HUDEP-2 (cell line): Measurements from ENCODE around the gene GSTT4.
"Not testable (repeated sequence)": the region's sequence is repeated elsewhere in the genome, so short reads cannot be mapped to it uniquely, and the experiment has no call there.

Source experiments
- DNase-seq, 76 experiments: peaks; one replicate each; lab custom pipeline; 2025; ENCODE audit not compliant: unreplicated experiment in 76 of 76; lab: John Stamatoyannopoulos, UW

Gene GSTT4

GRCh38 chr22:24026056-24026455 lies 20.8 kb upstream of the GSTT4 start:
- no peak for DNase-seq

DNA sequence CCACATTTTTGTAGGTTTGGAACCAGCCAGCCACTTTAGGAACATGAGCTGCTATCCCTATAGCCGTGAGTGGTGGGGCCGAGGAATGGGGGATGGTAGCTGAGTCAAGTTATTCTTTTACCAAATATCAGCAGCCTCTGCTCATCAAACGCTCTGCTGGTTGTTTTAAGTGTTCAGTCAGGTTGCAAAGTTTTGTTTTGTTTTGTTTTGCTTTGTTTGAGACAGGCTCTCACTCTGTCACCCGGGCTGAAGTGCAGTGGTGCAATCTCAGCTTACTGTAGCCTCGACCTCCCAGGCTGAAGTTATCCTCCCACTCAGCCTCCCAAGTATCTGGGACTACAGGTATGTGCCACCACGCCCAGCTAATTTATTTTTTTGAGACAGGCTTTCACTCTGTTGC lies 20.2 kb upstream of the GSTT4 start:
- no peak for DNase-seq

- no peak for DNase-seq
Measured at GRCh38 chr22:24024354-24024753, 19.1 kb upstream of the GSTT4 start.

- no peak for DNase-seq
Measured at GRCh38 chr22:24023204-24023789, 18.0 kb upstream of the GSTT4 start.

- DNase-seq: no peak
Measured at GRCh38 chr22:24021304-24021703, 16.1 kb upstream of the GSTT4 start.

- no peak for DNase-seq
Measured at GRCh38 chr22:24016156-24016555, 10.9 kb upstream of the GSTT4 start.

DNA sequence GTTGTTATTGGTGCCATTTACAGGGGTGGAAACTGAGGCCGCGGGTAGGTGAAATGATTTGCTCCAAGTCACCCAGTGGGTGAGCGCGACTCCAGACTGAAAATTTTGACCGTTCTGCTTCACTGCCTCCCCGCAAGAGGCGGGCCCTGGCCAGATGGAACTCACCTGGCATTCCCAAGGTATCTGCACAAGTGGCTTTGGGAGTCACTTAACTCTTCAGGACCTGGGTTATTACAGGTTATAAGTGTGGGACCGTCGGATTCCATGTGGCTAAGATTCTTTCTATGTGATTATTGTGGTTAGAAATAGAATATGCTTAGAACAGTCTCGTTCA lies 6.4 kb upstream of the GSTT4 start:
- DNase-seq: peak in 1 of 76 experiments; percentile 14

DNA sequence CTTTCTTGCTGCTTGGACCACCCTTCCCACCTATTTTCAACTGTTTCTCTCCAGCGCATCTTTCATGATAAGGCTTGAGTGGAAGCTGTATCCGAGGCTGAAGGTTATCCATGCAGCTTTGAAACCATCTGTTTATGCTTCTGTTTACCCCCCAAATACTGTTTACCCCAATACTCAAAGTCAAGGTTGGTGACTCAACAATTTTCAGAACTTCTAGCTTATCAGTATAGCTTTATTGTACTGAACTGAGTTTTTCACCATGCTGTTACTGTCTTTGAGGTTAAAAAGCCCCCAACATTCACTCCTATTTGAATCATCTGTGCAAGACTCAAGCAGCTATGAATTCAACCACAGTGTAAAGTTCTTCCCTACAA lies 4.8 kb upstream of the GSTT4 start:
- DNase-seq: no peak

DNA sequence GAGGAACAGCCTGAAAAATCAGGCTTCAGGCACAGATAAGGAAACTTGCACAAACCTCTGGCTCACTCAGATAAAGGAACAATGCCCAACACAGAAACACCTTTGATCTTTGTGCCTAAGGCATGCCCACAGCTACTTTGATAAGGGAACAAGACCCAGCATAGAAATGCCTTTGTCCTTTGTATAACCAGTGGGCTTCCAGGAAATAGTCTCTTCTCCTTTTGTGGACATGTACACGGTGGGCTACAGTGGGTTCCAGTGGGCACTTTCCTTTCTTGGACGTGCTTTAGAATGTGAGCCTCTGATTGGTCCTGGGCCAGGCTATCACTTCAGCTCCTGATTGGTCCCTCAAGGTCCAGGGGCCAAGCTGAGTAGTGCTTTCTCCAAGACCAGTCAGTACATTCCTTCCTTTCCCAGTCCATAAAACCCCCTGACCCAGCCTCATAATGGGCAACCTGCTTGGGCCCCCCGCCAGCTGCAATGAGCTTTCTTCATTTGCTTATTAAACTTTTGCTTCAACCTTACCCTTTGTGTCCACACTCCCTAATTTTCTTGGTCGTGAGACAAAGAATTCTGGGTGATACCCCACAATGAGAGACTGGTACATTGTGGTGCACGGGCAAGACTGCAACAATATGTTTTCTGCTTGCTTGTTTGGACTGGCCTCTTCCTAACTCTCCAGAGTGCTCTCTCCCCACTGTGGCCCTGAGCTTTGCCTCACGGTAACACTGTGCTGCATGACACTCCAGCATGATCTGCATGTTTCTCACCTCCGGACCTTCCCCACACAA lies 4.2 kb upstream of the GSTT4 start:
- peak in 26 of 76 experiments; percentile 9 to 76 (median 30) for DNase-seq

- no peak for DNase-seq
Measured at GRCh38 chr22:24008381-24009226, 3.4 kb upstream of the GSTT4 start.

DNA sequence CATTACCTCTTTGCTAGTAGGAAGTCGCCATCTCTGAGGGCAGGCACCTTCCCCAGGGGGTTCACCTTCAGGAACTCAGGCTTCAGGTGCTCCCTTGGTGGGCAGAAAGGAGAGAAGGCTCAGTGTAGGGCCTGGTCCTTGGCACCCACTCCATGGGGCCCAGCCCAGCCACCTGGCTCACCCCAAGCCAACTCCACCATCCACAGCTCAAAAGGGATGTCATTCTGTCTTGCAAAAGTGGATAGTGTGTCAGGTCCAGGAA lies 2.7 kb upstream of the GSTT4 start:
- no peak for DNase-seq

DNA sequence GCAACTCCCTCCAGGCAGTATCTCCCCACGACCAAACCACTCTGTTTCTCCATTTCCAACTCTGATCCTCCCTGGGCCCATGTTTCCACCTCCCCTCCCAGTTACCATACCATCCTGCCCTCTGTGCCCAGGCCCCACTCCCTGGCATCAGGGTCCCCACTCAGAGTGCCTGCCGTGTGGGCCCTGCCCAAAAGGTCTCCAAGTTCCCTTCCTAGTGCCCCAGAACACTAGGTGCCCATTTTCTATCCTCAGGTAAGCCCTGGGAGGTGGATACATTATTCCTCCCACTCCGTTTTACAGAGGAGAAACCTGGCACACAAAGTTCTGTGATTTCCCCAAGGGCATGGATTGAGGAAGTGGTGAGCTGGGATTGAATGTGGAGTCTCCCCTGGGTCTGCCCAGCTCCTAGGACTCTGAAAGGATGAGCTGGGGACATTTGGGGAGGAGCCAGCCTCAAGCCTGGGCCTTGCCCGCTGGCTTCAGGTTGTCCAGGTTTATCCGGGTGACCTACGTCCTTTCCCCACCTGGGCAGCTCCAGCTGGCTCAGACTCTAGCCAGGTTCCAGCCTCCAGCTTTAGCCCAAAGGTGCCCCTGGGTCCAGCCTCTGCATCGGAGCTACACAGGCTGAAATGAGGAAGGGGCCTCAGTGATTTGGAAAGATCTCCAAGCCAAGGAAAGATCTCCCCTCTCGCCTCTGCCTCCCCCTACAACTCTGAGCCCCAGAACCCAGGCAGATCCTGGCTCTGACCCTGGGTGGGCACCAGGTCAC lies 2.2 kb upstream of the GSTT4 start:
- no peak for DNase-seq

DNA sequence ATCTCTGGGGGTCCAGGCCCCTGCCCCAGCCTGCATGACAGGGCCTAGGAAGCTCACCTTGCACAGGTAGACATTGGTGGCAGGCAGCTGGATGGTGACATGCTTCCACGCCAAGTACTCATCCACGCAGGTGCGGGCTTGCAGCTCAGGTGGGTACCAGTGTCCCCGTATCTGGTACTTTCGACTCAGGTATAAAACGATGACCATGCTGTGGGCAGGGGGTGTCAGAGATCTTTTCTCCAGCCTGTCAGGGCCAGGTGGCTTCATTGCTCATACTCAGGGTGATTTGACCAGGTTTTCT lies 1.6 kb upstream of the GSTT4 start:
- DNase-seq: no peak

DNA sequence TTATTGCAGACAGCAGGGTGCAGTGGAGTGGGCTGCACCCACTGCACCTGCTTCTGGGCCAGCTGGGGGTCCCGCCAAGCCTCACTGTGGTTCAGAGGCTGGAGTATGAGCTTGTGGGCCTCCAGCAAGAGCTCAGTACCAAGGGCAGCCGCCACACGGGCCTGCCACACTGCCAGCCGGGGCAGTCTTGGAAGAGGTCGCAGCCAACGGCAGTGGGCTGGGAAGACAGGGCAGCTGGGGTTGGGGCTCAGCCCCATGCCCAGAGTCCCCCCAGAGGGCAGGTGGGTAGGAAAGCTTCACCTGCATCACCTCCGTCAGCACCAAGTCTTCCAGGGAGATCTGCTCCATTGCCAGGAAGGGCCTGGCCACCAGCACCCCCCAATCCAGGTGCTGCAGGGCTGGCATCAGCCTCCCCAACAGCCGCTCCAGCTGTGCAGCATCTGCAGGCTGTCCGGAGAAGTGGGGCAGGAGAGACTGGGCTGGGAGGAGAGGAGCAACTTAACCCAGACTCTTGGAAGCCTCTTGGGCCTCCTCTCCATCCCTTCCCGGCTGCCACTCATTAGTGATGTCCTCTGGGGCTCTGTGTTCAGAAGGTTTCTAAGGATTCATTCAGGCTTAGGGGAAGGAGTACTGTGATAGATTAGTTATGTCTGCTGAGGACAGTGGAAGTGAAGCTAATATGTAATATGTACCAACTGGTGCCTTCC lies 1.1 kb upstream of the GSTT4 start:
- DNase-seq: no peak

- DNase-seq: no peak
Measured at GRCh38 chr22:24003887-24004286, 1.4 kb downstream of the GSTT4 start.

DNA sequence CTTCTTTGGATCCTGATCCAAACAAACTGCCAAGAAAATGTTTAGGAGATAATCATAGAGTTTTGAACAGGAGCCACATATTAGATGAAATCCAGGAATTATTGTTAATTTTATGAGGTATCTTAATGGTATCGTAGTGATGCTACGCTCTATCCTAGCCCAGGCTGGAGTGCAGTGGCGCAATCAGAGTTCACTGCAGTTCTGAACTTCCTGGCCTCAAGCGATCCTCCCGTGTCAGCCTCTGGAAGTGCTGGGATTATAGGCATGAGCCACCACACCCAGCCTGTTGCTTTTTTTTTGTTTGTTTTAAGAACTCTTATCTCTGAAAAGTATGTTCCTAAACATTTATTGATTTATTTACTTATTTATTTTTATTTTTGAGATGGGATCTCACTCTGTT lies 2.4 kb downstream of the GSTT4 start:
- DNase-seq: no peak

- no peak for DNase-seq
Measured at GRCh38 chr22:24002272-24002671, 3.0 kb downstream of the GSTT4 start.

- no peak for DNase-seq
Measured at GRCh38 chr22:24001314-24001713, 3.9 kb downstream of the GSTT4 start.

- not testable (repeated sequence) for DNase-seq
Measured at GRCh38 chr22:23999779-24000178, 5.5 kb downstream of the GSTT4 start.

DNA sequence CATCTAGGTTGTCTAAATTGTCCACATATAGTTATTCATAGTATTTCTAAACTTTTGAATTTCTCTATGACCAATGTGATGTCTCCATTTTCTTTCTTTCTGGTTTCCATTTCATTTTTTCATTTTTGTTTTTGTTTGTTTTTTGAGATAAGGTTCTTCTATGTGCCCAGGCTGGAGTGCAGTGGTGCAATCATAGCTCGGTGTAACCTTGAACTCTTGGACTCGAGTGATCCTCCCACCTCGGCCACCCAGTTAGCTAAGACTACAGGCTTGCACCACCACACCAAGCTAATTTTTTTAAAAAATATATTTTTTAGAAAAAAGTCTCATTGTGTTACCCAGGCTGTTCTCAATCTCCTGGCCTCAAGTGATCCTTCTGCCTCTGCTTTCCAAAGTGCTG lies 8.2 kb downstream of the GSTT4 start:
- no peak for DNase-seq
